K562 (cell line): ENCODE results near the gene SOX6. TPM values are rescaled to one million over a fixed set of nuclear protein-coding genes. Genes with fewer than 3 reads are reported as not detected.

Experiments used
- FOXJ3 ChIP-seq: sonication (generic); formaldehyde crosslinking; IDR thresholded peaks from 2 replicates; pipeline ENCODE4 v1.4.0; 2020; ENCODE audit warnings: mild to moderate bottlenecking, missing genetic modification reagents
- MIER1 ChIP-seq: fragments of 450-650 bp; IDR thresholded peaks from 2 replicates; pipeline ENCODE4 v1.6.1; 2016; ENCODE audit warnings: antibody characterized with exemption, mild to moderate bottlenecking, low read depth
- PPARD ChIP-seq: fragments of 250-450 bp; sonication (Bioruptor Pico); IDR thresholded peaks from 2 replicates; pipeline ENCODE4 v1.8.0; 2022; ENCODE audit warnings: inconsistent platforms, mild to moderate bottlenecking, moderate library complexity
- RBM17 ChIP-seq: fragments of 200-400 bp; formaldehyde crosslinking; IDR thresholded peaks from 2 replicates; pipeline ENCODE4 v1.6.1; 2017; ENCODE audit warnings: low read depth, mild to moderate bottlenecking, low read length, borderline replicate concordance
- SMAD1 ChIP-seq: fragments of 150-350 bp; IDR thresholded peaks from 2 replicates; pipeline ENCODE4 v1.6.1; 2014; ENCODE audit warnings: low read length, low read depth; ENCODE audit not compliant: partially characterized antibody
- polyA plus RNA-seq, 8 experiments: library from polyadenylated mRNA; depleted of rRNA in 4 of 8; stranded (reverse) in 5 of 8; unstranded in 3 of 8; fragments of >200 nt; fragmentation: Nextera tagmentation in 2 of 8; fragmentation: Illumina TruSeq in 1 of 8; extraction: Ambion mirVana in 2 of 8; extraction: Trizol in 1 of 8; gene quantifications; 2 replicates each; pipeline versions ENCODE4 v1.2.1 to v1.2.3, GENCODE V29; 2011 to 2014; ENCODE audit warnings: inconsistent platforms in 1 of 8, missing spikeins in 1 of 8
- total RNA-seq, 7 experiments: library from RNA; depleted of rRNA in 6 of 7; stranded (reverse); fragments of >200 nt in 6 of 7; fragmentation: Illumina TruSeq in 2 of 7; extraction: Trizol in 2 of 7; gene quantifications; 2 replicates each; pipeline versions ENCODE4 v1.2.1 to v1.2.3, GENCODE V29; 2011 to 2021; ENCODE audit warnings: low replicate concordance in 1 of 7
- TF ChIP-seq, protein P1 (sequence below), 2 experiments: fragments of 450-650 bp in 1 of 2; IDR thresholded peaks; 2 replicates each; pipeline ENCODE4 v1.6.1; 2011 to 2017; ENCODE audit warnings: low read depth in 2 of 2, antibody characterized with exemption in 1 of 2, borderline replicate concordance in 1 of 2, low read length in 1 of 2, mild to moderate bottlenecking in 1 of 2, mixed read lengths in 1 of 2; ENCODE audit not compliant: control insufficient read depth in 1 of 2
- TF ChIP-seq, protein P2 (sequence below): sonication (generic); IDR thresholded peaks from 2 replicates; pipeline ENCODE4 v1.6.1; 2016
- TF ChIP-seq, protein P3 (sequence below): fragments of 250-450 bp; sonication (Bioruptor Pico); IDR thresholded peaks from 2 replicates; pipeline ENCODE4 v1.5.1; 2021; ENCODE audit warnings: mild to moderate bottlenecking
- TF ChIP-seq, protein P4 (sequence below): fragments of 450-650 bp; IDR thresholded peaks from 2 replicates; pipeline ENCODE4 v1.7.0; 2016; ENCODE audit warnings: borderline replicate concordance

SOX6 gene
- total and polyA plus RNA-seq, 9 of the 15 experiments (the other 6 are each of a cell fraction or from before 2014, with no cell fraction given), result 0.89 to 8.7 (median 5.7) TPM

DNA sequence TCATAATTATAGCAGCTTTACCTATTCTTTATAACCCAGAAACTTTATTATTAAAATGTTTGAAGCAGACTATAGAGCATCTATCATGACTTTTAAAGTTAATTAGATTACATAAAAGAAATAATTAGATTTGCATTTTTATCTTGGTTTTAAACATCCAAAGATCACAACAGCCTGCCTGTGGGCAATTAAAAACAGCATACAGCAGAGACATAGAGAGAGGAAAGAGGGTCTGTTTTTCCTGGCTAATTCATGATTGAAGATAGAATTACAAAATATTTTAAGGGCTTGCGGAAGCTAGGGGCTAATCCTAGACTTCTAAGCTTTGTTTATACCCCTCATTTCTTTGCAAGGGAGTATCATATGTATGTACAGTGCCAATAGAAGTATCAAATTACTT lies 178.1 kb downstream of the SOX6 start (continued):
- TF ChIP-seq, protein P1, sequence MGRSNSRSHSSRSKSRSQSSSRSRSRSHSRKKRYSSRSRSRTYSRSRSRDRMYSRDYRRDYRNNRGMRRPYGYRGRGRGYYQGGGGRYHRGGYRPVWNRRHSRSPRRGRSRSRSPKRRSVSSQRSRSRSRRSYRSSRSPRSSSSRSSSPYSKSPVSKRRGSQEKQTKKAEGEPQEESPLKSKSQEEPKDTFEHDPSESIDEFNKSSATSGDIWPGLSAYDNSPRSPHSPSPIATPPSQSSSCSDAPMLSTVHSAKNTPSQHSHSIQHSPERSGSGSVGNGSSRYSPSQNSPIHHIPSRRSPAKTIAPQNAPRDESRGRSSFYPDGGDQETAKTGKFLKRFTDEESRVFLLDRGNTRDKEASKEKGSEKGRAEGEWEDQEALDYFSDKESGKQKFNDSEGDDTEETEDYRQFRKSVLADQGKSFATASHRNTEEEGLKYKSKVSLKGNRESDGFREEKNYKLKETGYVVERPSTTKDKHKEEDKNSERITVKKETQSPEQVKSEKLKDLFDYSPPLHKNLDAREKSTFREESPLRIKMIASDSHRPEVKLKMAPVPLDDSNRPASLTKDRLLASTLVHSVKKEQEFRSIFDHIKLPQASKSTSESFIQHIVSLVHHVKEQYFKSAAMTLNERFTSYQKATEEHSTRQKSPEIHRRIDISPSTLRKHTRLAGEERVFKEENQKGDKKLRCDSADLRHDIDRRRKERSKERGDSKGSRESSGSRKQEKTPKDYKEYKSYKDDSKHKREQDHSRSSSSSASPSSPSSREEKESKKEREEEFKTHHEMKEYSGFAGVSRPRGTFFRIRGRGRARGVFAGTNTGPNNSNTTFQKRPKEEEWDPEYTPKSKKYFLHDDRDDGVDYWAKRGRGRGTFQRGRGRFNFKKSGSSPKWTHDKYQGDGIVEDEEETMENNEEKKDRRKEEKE (IDR thresholded peaks at IDR 0.05; ENCODE audit: borderline replicate concordance in 1 of 2, control insufficient read depth in 1 of 2, low read depth in 2 of 2, low read length in 1 of 2), result no peak
- TF ChIP-seq, protein P2, sequence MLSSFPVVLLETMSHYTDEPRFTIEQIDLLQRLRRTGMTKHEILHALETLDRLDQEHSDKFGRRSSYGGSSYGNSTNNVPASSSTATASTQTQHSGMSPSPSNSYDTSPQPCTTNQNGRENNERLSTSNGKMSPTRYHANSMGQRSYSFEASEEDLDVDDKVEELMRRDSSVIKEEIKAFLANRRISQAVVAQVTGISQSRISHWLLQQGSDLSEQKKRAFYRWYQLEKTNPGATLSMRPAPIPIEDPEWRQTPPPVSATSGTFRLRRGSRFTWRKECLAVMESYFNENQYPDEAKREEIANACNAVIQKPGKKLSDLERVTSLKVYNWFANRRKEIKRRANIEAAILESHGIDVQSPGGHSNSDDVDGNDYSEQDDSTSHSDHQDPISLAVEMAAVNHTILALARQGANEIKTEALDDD, result no peak; the same call in 1 of the 2 replicates
- TF ChIP-seq RBM17, result no peak
- no peak for TF ChIP-seq FOXJ3 (CRISPR knock-in tag)
- no peak for TF ChIP-seq PPARD (CRISPR knock-in tag)
- TF ChIP-seq, protein P3, sequence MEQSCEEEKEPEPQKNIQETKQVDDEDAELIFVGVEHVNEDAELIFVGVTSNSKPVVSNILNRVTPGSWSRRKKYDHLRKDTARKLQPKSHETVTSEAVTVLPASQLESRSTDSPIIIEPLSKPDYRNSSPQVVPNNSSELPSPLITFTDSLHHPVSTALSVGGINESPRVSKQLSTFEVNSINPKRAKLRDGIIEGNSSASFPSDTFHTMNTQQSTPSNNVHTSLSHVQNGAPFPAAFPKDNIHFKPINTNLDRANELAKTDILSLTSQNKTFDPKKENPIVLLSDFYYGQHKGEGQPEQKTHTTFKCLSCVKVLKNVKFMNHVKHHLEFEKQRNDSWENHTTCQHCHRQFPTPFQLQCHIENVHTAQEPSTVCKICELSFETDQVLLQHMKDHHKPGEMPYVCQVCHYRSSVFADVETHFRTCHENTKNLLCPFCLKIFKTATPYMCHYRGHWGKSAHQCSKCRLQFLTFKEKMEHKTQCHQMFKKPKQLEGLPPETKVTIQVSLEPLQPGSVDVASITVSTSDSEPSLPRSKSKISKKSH, result no peak
- TF ChIP-seq MIER1, result no peak
- no peak for TF ChIP-seq SMAD1
- TF ChIP-seq, protein P4, sequence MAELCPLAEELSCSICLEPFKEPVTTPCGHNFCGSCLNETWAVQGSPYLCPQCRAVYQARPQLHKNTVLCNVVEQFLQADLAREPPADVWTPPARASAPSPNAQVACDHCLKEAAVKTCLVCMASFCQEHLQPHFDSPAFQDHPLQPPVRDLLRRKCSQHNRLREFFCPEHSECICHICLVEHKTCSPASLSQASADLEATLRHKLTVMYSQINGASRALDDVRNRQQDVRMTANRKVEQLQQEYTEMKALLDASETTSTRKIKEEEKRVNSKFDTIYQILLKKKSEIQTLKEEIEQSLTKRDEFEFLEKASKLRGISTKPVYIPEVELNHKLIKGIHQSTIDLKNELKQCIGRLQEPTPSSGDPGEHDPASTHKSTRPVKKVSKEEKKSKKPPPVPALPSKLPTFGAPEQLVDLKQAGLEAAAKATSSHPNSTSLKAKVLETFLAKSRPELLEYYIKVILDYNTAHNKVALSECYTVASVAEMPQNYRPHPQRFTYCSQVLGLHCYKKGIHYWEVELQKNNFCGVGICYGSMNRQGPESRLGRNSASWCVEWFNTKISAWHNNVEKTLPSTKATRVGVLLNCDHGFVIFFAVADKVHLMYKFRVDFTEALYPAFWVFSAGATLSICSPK, result no peak
